ENCODE data around the gene MAPKAP1. TPM values are rescaled to one million over a fixed set of nuclear protein-coding genes. Genes with fewer than 3 reads are reported as not detected.
A peak's percentile ranks its signal among the peaks of the same experiment; 100 is the strongest.

MAPKAP1 gene
- total RNA-seq, 2 experiments from 2014 or later, result 55.3 to 57.9 TPM

DNA sequence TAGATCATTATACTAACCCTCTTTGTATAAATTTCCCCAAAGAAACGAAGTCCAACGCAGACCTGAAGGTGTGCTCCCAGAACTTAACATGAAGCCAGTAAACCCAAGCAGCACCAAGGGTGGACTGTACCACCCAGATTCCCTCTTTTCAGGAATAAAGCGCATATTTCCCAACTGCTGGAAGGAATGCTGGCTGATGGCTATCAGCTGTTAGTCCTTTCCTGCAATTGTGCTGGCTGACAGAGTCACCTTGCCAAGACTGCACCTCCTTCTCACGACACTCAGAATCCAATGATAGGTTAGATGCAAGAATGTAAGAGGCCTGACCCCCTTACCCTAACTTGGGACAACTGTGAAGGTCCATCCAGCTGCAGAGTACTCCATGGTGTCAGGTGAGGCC, 93.9 kb downstream of the MAPKAP1 start:
- POLR2A ChIA-PET, result no interaction called here
- intact Hi-C loops (cut with micrococcal nuclease), result loop anchor here (5.0 kb wide), 1 partner anchor 91 kb away; no protein-coding TSS in a partner anchor
- CTCF ChIA-PET, result no interaction called here
- Mint-ChIP-seq H3K36me3 (peaks cover 3% of the 10 kb centered on the region), H3K4me3 (no peak overlapping the region), H3K27me3 (no peaks in the 10 kb centered on the region), H3K27ac (no peak overlapping the region), H3K9me3 (no peaks in the 10 kb centered on the region), H3K4me1 (ENCODE audit: low read depth) (peaks cover 40% of the 10 kb centered on the region)
- no peak for DNase-seq

DNA sequence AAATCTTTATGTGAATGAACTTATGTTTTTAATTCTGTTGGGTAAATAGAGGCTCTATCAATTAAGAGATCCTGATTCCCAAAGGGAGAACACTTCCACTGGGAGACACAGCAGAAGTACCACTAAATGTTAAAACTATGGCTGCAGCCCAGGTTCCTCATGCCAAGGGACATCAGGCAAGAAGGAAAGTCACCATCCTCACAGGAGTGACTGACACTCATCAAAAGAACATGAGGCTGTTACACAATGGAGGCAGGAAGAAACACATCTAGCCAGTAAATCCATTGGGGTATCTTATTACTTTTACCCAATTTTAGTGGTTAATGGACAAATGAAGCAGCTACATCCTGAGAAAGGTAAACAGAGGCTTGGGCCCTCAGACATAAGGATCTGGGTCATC, 94.4 kb downstream of the MAPKAP1 start:
- POLR2A ChIA-PET, result no interaction called here
- Mint-ChIP-seq H3K9me3 (no peaks in the 10 kb centered on the region), H3K4me1 (ENCODE audit: low read depth) (peaks cover 40% of the 10 kb centered on the region), H3K4me3 (no peak overlapping the region), H3K27me3 (no peaks in the 10 kb centered on the region), H3K27ac (no peak overlapping the region), H3K36me3 (peaks cover 3% of the 10 kb centered on the region)
- CTCF ChIA-PET, result no interaction called here
- no peak for DNase-seq
- intact Hi-C loops (cut with micrococcal nuclease), result loop anchor here (5.0 kb wide), 1 partner anchor 90 kb away; no protein-coding TSS in a partner anchor

DNA sequence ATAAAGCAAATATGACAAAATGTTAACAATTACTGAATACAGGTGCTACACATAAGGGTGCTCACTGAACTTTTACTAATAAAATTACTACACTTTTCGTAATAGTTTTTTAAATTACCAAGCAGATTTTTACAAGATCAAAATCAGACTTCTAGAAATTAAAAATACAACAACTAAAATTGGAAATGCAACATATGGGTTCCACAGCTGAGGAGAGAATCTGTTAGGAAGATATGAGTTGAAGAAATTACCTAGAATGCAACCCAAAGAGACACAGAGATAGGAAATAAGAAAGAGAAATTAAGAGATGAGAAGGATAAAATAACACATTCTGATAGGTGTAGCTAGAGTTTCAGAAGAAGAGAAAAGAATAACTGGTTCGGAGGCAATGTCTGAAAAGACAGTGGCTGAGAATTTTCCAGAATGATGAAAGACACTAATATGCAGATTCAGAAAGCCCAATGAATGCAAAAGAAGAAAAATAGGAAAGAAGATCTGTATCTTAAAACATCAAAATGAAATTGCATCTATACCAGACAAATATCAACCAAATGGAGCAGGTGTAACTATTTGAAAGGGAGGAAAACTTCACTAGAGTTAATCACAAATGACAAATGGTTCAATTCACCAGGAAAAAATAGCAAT, 95.8 kb downstream of the MAPKAP1 start:
- Mint-ChIP-seq H3K27me3 (no peaks in the 10 kb centered on the region), H3K9me3 (no peaks in the 10 kb centered on the region), H3K4me1 (ENCODE audit: low read depth) (peaks cover 37% of the 10 kb centered on the region), H3K4me3 (no peak overlapping the region), H3K27ac (no peak overlapping the region), H3K36me3 (peaks cover 3% of the 10 kb centered on the region)
- ChIA-PET CTCF (interaction anchor here (0.8 to 1.5 kb wide), 3 partner anchors 36 to 125 kb away, joined by 3 read pairs; no protein-coding TSS in a partner anchor), POLR2A (no interaction called here)
- no peak for DNase-seq
- intact Hi-C loops (cut with micrococcal nuclease), result loop anchor here (5.0 kb wide), 1 partner anchor 89 kb away; no protein-coding TSS in a partner anchor

DNA sequence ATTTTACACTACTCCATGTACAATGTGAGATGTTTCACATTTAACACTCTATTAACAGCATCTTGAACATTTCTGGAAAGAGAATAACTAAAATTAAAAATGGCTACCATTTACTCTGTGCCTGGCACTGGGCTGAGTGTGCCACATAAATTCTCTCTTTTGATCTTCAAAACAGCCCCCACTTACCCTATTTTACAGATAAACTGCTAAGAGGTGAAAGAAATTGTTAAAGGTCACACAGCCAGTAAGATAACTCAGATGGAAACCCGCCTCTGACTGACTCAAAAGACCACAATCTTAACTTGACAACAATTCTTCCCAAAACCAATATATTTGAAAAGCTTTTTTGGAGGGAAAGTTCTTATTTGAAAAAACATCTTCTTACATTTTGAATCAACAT, 97.3 kb downstream of the MAPKAP1 start:
- POLR2A ChIA-PET, result no interaction called here
- CTCF ChIA-PET, result interaction anchor here (1.0 kb wide), 1 partner anchor 51 kb away, joined by 6 read pairs; no protein-coding TSS in a partner anchor
- H3K4me3 Mint-ChIP-seq, result no peak overlapping the region
- H3K36me3 Mint-ChIP-seq, result peaks cover 3% of the 10 kb centered on the region
- no peaks in the 10 kb centered on the region for H3K9me3 Mint-ChIP-seq
- peaks cover 35% of the 10 kb centered on the region for H3K4me1 Mint-ChIP-seq (ENCODE audit: low read depth)
- H3K27ac Mint-ChIP-seq, result peak overlapping the region; percentile 35
- intact Hi-C loops (cut with micrococcal nuclease), result loop anchor here (5.0 kb wide), 1 partner anchor 87 kb away; no protein-coding TSS in a partner anchor
- no peak for DNase-seq
- H3K27me3 Mint-ChIP-seq, result no peaks in the 10 kb centered on the region

GRCh38 chr9:125608489-125609224, 98.4 kb downstream of the MAPKAP1 start:
- intact Hi-C loops (cut with micrococcal nuclease), result no loop called here
- no peaks in the 10 kb centered on the region for H3K27me3 Mint-ChIP-seq
- POLR2A ChIA-PET, result no interaction called here

GRCh38 chr9:125604196-125604595, 102.8 kb downstream of the MAPKAP1 start:
- H3K36me3 Mint-ChIP-seq, result peaks cover 1% of the 10 kb centered on the region
- DNase-seq, result no peak
- POLR2A ChIA-PET, result no interaction called here
- no peaks in the 10 kb centered on the region for H3K9me3 Mint-ChIP-seq
- no peak overlapping the region for H3K4me3 Mint-ChIP-seq
- intact Hi-C loops (cut with micrococcal nuclease), result no loop called here
- no peaks in the 10 kb centered on the region for H3K27me3 Mint-ChIP-seq
- H3K4me1 Mint-ChIP-seq (ENCODE audit: low read depth), result peaks cover 8% of the 10 kb centered on the region
- CTCF ChIA-PET, result interaction anchor here (2.7 kb wide), 1 partner anchor 46 kb away, joined by 7 read pairs; no protein-coding TSS in a partner anchor
- H3K27ac Mint-ChIP-seq, result no peak overlapping the region

More at GRCh38 chr9:125608489-125609224, 98.4 kb downstream of the MAPKAP1 start:
- peaks cover 3% of the 10 kb centered on the region for H3K36me3 Mint-ChIP-seq
- no peaks in the 10 kb centered on the region for H3K9me3 Mint-ChIP-seq
- DNase-seq, result no peak
- no peak overlapping the region for H3K27ac Mint-ChIP-seq
- no peak overlapping the region for H3K4me3 Mint-ChIP-seq
- CTCF ChIA-PET, result interaction anchor here (1.0 kb wide), 1 partner anchor 50 kb away, joined by 6 read pairs; no protein-coding TSS in a partner anchor
- peaks cover 35% of the 10 kb centered on the region for H3K4me1 Mint-ChIP-seq (ENCODE audit: low read depth)

DNA sequence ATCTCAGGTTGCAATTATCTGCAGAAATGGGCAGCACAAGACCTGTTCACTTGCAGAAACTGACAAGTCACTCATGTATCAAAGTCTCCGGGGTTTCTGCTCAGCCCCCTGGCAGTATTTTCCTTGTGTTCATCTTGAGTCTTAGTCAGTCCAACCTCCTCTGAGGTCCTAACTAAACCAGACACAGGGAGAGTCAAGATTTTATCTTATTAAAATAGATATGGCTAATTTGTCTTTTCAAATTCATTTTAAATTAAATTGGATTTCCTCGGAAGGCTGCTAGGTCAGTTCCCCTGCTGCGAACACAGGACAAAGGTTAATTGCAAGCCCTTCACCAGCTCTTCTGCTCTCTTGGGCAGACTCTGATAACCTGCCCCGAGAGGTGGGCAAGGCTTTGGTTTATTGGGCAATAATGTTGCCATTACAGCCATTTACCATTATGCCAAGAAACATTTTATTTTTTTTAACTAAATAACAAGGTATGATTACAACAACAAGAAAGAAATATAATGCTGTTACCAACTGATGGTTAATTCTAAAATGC, 103.5 kb downstream of the MAPKAP1 start:
- Mint-ChIP-seq H3K9me3 (no peaks in the 10 kb centered on the region), H3K27me3 (no peaks in the 10 kb centered on the region), H3K36me3 (peaks cover 2% of the 10 kb centered on the region), H3K27ac (no peak overlapping the region), H3K4me3 (no peak overlapping the region), H3K4me1 (ENCODE audit: low read depth) (peaks cover 1% of the 10 kb centered on the region)
- DNase-seq, result no peak
- POLR2A ChIA-PET, result no interaction called here
- CTCF ChIA-PET, result no interaction called here
- intact Hi-C loops (cut with micrococcal nuclease), result no loop called here

GRCh38 chr9:125601961-125602360, 105.0 kb downstream of the MAPKAP1 start:
- Mint-ChIP-seq H3K27ac (no peak overlapping the region), H3K4me1 (ENCODE audit: low read depth) (no peaks in the 10 kb centered on the region), H3K9me3 (no peaks in the 10 kb centered on the region), H3K27me3 (no peaks in the 10 kb centered on the region), H3K36me3 (peaks cover 2% of the 10 kb centered on the region), H3K4me3 (no peak overlapping the region)
- CTCF ChIA-PET, result no interaction called here
- POLR2A ChIA-PET, result no interaction called here
- DNase-seq, result no peak
- intact Hi-C loops (cut with micrococcal nuclease), result no loop called here

DNA sequence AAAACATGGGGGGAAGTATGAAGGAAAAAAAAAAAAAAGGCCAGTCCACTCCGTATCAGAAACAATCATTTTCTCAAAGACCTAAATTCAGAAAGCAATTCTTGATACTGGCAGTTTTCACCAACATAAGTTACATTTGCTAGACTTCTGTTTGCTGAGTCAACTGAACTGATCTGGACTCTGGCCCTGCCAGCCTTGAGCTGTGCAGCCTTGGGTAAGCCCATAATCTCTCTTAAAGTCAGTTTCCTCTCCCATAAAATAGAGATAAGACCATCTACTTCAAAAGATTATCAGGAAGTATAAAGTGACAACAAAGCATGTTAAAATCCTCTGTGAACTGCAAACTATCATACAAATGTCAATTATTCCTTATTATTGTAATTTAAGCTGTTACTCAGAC, 106.8 kb downstream of the MAPKAP1 start:
- ChIA-PET POLR2A (no interaction called here), CTCF (no interaction called here)
- H3K4me3 Mint-ChIP-seq, result no peak overlapping the region
- no peaks in the 10 kb centered on the region for H3K27me3 Mint-ChIP-seq
- peaks cover 7% of the 10 kb centered on the region for H3K4me1 Mint-ChIP-seq (ENCODE audit: low read depth)
- no peak overlapping the region for H3K27ac Mint-ChIP-seq
- H3K9me3 Mint-ChIP-seq, result no peaks in the 10 kb centered on the region
- peaks cover 10% of the 10 kb centered on the region for H3K36me3 Mint-ChIP-seq
- intact Hi-C loops (cut with micrococcal nuclease), result no loop called here
- no peak for DNase-seq

DNA sequence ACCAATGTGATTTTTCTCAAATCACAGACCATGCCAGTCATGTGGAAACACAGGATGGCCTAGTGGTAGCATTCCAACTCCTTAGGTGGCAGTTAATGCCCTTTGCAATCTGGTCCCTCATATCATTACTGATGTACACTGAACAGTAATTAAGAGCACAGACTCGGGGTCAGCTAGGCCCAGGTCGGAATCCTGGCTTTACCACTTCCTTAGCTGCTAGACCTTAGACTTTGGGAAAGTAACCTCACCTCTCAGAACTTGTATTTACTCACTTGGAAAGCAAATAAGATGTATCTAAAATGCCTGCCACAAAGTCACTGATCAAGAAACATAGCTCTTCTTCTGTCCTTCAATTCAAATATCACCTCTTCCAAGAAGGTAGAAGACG, 112.8 kb downstream of the MAPKAP1 start:
- Mint-ChIP-seq H3K36me3 (peaks cover 11% of the 10 kb centered on the region), H3K27me3 (no peaks in the 10 kb centered on the region), H3K9me3 (no peaks in the 10 kb centered on the region), H3K4me3 (no peak overlapping the region), H3K27ac (no peak overlapping the region), H3K4me1 (ENCODE audit: low read depth) (peaks cover 15% of the 10 kb centered on the region)
- no peak for DNase-seq
- ChIA-PET CTCF (interaction anchor here (1.7 to 2.5 kb wide), 2 partner anchors 36 to 186 kb away, joined by 4 to 7 read pairs; no protein-coding TSS in a partner anchor), POLR2A (interaction anchor here (0.7 kb wide), 1 partner anchor 131 kb away, joined by 3 read pairs; no protein-coding TSS in a partner anchor)
- intact Hi-C loops (cut with micrococcal nuclease), result no loop called here

DNA sequence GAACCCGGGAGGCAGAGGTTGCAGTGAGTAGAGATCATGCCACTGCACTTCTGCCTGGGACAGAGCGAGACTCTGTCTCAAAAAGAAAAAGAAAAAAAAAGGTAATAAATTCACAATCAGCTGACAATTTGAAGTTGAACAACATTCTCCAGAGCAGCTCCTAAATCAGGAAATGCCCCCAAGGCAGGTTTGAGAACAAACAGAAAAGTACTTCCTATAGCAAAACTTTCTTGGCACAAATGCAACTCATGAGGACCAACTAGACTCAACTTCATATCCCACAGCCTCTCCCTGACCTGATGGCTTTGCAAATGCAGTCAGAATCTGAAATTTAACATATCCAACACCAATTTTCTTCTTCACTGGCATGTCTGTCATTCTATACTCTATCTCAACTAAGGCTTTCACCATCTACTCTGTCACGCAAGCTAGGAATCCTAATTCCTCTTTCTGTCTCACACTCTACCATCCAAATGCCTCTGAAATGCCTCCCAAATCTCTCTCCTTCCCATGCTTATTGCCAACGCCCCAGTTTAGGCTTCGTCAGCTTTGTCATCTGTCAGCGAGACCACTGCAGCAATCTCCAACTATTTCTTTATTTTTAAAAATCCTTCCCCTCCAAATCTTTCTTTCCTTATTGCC, 113.3 kb downstream of the MAPKAP1 start:
- peaks cover 16% of the 10 kb centered on the region for H3K4me1 Mint-ChIP-seq (ENCODE audit: low read depth)
- no peaks in the 10 kb centered on the region for H3K9me3 Mint-ChIP-seq
- H3K27me3 Mint-ChIP-seq, result no peaks in the 10 kb centered on the region
- no peak overlapping the region for H3K4me3 Mint-ChIP-seq
- intact Hi-C loops (cut with micrococcal nuclease), result no loop called here
- H3K27ac Mint-ChIP-seq, result no peak overlapping the region
- CTCF ChIA-PET, result interaction anchor here (1.7 to 2.5 kb wide), 2 partner anchors 36 to 186 kb away, joined by 4 to 7 read pairs; no protein-coding TSS in a partner anchor
- POLR2A ChIA-PET, result interaction anchor here (0.7 kb wide), 1 partner anchor 131 kb away, joined by 3 read pairs; no protein-coding TSS in a partner anchor
- peaks cover 10% of the 10 kb centered on the region for H3K36me3 Mint-ChIP-seq
- DNase-seq, result no peak

- no peaks in the 10 kb centered on the region for H3K9me3 Mint-ChIP-seq
- no peak for DNase-seq
- H3K36me3 Mint-ChIP-seq, result peaks cover 10% of the 10 kb centered on the region
- H3K4me3 Mint-ChIP-seq, result no peak overlapping the region
- intact Hi-C loops (cut with micrococcal nuclease), result no loop called here
- H3K27me3 Mint-ChIP-seq, result no peaks in the 10 kb centered on the region
- ChIA-PET POLR2A (no interaction called here), CTCF (no interaction called here)
- peaks cover 28% of the 10 kb centered on the region for H3K4me1 Mint-ChIP-seq (ENCODE audit: low read depth)
- H3K27ac Mint-ChIP-seq, result no peak overlapping the region
These were observed 115.1 kb downstream of the MAPKAP1 start for GRCh38 chr9:125591888-125592287.

All from activated CD4-positive, alpha-beta memory T cell treated with anti-CD3 and anti-CD28 coated beads for 36 hours (primary cell).